Activated naive CD4-positive, alpha-beta T cell treated with Interleukin-2 at 50 U/mL for 16 hours (primary cell): ENCODE results near the gene FAM20A.
"Not testable (repeated sequence)": the region's sequence is repeated elsewhere in the genome, so short reads cannot be mapped to it uniquely, and the experiment has no call there.

Experiments
- DNase-seq: peaks from one replicate; pipeline ENCODE4 v3.0.0-alpha.2; 2020

Gene FAM20A

DNA sequence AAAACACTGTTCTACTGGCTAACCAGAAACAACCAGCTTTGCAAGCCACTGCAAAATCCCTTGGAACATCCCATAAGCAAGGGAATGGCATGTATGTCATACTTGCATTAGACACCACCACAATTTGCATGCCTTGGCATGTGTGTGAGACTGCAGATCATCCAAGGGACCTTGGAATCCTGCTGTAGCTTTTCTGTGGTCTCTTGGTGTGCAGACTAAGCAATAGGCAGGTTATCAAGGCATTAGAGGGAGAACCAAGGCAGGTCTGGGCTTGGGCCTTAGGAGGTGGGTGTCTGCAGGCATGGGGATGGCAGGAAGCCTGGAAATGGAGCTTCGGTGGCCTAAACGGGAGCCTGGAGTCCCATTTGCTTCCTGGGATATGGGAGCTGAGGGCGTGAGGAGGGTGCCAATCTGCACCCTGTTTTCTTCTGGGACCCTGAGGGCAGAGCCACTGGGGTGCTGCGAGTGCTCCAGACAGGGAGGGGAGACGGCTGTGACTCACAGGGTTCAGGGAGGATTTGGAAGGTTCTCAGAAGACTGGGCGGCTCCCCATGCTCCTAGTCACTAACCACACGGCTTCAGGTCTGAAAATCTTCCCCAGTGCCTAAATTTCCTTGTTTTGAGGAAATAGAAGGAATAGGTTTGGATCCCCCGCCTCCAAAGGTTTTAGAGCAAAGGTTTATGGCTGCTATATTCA, 36.6 kb downstream of the FAM20A start:
- no peak for DNase-seq

DNA sequence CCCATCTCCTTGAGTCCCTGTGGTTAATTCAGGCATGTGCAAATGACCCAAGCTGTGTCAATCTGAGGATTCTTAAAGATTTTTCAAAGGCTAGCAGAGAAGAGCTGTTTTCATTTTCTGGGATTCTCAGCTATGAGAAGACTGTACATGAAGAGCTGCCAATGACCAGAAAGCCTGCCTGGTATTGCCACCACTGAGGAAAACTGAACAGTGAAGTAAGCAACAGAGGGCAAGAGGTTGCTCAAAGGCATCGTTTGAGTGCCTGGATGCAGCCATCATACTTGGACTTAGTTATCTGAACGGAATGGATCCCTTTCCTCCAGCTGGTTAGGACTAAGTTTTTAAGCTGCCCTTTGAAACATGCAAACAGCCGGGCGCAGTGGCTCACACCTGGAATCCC, 38.4 kb downstream of the FAM20A start:
- DNase-seq, result no peak

DNA sequence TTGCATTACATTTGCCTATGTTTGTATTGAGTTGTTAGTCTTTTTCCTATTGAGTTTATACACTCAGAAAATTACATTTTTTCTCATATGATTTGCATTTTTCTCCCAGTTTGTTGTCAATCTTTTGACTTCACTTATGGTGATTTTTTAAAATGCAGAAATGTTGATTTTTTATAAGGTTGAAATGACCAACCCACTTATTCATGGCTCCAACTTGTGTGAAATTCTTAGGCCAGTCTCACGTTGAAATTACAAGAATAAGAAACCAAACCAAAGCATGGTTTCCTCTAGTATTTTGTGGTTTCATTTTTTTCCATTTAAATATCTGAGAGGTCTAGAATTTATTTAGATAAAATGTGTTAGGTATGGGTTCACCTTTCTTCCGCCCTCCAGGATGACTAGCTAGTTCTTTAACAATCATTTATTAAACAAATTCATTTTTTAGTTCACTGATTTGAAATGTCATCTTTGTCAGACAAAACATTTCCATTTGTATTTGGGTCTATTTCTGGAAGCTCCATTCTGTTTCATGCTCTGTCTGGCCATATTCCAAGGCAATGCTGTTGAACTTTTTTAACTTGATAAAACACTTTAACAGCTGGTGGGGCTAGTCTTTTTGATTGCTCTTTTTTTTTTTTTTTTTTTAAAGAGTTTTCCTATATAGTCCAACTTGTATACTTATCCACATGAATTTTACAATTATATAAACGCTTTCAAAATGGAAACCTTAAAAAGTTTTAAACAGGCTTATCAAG, 40.0 kb downstream of the FAM20A start:
- no peak for DNase-seq

DNA sequence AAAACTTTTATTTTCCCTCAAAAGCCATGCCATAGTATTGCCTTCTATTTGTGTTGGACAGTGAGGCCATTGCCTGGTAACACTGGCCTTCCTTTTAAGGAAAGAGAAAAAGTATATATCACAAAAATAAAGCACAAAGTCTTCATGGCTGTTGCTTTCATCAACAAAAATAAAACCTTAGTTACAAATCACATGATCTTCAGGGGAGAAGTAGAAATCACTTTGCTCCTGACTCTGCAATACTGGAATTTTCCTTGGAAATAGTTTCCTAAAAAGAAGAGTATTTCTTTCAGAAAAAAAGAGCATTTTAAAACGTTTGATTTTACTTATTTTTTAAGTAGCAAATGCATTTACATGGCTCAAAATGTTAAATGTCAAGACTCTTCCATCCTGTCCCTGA, 41.9 kb downstream of the FAM20A start:
- DNase-seq, result no peak

DNA sequence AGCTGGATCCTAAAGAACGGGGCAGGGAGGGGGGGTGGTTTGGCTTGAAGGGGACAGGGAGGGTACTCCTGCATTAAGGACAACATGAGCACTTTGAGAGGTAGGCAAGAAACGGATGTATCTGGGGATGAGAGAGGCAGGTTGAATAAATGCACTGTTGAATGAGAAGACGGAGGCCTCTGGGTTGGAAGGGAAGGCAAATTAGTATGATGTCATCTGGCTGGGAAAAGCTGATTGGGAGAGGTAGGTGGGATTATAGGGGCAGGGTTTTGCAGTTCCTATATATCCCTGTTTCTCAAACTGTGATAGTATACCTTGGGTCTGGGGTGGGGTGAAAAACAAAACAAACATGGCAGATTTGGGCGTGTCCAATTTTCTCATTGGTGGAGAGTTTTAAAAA, 44.6 kb downstream of the FAM20A start:
- no peak for DNase-seq

DNA sequence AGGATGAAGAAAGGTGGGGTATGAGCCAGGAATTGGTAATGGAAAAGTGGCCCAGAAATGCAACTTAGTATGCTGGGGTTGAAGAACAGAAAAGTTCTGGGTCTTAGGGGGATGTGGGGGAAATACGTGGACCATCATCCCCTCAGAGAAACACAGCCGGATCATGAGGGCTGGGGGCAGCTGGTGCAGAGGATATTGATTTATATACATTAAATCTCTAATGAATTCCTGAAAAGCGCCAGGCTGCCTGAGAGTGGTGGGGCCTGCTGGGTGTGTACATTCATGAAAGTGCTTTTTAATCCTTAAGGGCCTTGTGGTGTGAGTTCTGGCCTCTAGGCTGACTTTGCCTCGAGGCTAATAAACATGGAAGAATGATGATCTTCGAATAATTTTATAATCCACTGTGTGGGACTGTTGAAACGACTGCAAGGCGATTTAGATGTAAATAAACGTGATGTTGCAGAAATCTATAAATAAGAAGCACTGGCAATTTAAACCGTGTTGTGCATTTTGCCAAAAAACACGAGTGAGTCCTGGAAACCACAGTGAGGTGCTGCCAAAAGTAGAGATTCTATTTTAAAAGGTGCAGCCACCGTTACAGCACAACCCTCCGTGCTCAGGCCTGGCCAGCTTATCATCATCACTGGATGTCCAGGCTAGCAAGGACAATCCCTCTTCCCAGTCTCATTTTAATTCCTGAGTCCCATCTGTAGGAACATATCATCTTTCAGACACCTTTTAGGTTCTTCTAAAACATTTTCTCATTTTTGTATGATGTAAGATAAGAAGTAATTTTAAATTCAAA, 56.9 kb downstream of the FAM20A start:
- DNase-seq, result no peak

DNA sequence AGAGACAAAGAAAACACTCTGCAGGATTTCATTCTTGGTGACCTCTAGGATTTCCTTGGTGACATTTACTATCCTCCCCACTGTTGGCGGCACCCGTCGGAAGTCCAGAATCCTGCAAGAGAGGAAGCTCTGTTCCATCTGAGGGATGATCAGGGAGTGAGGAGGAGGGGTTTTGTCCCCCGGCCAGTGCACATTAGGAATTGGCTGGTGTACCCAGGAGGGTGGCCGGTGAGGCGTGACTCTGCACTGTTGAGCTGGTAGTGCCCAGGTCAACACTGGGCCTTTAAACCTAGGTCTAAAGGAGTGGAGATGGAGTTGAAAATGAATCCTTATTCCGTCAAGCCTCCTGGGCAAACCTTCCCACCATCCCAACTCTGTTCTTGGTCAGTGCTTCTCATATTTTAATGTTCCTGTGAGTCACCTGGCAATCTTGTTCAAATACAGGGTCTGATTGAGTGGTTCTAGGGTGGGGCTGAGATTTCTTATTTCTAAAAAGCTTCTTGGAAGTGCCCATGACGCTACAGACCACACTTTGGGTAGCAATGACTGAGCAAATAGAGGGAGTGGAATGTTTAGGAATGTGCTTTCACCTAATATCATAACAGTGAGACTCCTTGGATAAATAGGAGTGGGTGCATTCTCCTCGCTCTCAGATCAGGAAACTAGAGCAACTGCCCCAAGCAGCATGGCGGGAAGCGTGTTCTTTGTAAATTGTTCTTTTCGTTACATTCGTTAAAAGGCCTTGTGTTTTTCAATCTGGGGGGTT, 58.3 kb downstream of the FAM20A start:
- DNase-seq, result no peak

DNA sequence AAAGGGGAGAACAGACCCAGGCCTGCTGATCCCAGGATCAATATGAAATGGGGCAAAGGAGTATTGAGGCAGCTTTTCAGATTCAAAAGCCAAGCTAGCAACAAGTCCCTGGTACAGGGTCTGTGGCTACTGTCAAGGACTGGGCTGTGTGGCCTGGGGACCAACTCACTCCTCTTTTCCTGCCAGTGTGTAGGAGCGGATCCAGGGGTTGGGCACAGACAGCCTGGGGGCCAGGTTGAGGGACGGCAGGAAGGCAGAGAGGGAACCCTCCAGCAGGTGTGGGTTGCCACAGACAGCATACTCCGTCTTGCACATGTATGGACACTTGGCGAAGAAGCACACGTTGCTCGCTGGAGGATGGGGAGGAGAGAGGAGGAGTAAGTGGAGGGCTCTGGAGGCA, 59.4 kb downstream of the FAM20A start:
- DNase-seq, result no peak

DNA sequence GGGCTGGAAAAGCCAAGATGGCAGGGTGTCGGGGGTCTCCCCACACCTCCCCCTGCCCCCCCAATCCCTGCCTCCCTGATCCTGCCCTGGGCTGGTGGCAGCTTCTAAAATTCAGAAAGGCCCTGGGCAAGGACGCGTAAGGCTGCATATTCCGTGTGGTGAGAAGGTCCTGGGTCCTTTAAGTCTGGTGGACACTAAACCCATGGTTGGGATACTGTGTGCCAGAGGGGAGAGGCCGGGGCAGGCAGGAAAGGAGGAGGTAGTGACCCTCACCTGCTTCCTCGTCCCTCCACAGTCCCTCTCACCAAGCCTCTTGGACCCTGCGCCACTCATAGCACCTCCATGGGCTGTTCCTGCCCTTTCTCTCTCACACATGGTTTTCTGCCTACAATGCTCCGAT, 60.2 kb downstream of the FAM20A start:
- no peak for DNase-seq

DNA sequence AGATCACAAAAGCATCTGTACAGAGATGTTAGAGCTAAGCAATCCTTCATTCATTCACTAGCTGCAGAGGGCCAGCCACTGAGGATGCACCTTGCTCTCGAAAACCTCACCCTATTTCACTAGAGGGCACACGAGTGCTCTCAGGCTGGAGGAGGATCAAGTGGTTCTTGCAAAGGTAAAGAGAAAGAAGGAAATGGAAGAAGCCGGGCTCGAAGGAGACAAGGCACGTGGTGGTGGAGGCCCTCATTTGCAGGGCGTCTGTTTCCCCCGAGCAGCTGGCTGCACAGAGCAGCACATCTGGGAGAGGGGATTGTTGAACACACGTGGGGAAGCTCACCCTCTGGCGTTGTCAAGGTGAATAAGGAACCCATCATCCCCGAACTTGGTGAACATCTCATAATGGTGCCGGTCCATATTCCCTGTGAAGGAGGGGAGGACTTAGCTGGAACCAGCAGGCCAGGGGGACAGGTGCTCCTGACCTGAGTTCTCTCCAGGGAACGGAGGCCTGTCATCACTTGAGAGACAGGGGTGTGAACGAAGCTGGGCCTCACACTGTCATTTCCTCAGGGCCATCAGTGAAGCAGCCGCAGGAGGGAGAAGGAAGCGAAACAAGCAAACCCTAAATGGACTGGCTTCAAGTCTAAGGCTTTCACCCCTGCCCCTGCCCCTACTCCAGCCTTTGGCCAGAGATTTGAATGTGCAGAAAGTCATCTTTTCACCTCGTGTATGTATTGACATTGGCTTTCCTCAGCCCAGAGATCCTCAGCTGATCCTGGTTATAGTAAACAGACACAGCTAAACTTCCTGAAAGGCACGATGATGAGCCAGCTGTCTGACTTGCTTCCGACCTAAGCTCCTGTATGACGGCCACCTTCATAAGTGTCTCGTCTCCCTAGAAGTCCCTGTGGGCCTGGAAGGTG, 61.4 kb downstream of the FAM20A start:
- DNase-seq, result no peak

DNA sequence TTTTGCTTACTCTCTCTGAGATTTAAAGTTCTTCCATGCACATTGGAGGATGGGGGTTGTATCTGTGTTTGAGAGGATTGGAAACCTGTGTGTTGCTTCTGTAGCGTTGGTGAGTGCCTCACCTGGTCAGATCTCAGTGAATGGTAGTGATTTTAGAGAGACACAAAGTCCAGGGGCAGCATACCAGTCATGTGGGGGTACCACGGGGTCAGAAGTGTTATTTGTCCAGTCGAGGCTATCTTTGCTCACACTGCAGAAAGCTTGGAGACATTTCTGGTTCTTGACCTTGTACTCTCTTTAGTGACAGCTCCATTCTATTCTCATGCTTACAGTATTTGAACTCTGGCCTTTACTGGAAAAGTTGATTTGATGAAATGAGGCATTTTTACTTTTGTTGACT, 65.2 kb downstream of the FAM20A start:
- no peak for DNase-seq

DNA sequence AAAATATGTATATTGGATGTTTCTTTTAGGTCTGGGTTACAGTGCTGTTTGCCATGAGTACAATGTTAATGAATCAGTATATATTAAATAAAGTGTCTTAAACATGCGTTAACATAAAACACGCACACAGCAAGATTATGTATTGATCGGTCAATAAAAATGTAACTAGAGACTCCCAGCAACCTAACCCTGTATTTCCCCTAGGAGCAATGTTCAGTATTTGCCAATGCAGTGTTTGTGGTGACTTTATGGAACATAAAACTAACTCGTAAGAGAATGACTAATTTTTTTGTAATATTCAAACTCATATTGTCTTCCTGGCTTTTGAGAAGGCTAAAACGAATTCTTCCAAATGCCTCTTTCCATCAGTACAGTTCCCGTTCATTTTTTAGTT, 66.5 kb downstream of the FAM20A start:
- no peak for DNase-seq

DNA sequence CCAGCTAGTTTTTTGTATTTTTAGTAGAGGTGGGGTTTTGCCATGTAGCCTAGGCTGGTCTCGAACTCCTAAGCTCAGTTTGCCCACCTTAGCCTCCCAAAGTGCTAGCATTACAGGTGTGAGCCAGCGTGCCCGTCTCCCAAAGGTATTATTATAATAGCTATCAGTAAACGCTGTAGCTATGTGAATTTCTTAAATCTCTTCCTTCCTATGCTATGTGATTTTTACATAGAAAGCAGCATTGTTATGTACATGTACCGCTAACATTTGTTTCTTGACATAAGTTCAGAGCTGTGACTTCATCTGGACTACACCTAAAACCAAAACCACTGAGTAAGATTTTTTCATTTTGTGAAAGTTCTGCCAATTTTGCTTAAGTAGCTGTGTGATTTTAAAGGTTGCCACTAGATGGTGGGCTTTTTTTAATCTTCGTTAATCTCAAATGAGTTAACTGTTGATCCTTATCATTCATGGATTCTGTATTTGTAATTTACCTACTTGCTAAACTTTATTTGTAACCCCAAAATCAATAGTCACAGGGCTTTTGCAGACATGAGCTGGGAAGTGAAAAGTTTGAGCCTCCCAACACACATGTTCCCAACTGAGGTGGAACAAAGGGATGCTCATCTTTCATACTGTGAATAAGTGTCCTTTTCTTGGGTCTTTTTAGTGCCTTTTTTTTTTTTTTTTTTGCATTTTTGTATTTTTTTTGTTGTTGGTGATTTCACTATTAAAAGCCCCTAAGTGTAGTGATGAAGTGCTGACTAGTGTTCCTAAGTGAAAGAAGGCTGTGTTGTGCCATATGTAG, 67.1 kb downstream of the FAM20A start:
- no peak for DNase-seq

DNA sequence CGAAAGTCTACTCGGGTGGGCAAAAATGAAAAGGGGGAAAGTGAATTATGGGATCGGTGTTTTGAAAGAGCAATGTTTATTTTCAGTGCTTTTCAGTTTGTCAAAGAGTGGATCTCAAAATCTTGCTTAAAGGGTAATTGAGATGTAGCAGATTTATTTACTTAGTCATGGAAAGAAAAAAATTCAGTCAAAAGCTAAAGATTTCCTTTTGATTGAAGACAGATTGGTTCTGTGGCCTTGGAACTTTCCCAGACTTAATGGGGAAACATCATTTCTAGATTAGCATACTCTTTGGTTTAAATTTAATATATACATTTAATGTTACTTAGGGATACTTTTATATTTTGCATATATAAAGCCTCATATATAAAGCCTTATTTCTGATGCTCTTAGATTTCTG, 68.3 kb downstream of the FAM20A start:
- DNase-seq, result no peak

DNA sequence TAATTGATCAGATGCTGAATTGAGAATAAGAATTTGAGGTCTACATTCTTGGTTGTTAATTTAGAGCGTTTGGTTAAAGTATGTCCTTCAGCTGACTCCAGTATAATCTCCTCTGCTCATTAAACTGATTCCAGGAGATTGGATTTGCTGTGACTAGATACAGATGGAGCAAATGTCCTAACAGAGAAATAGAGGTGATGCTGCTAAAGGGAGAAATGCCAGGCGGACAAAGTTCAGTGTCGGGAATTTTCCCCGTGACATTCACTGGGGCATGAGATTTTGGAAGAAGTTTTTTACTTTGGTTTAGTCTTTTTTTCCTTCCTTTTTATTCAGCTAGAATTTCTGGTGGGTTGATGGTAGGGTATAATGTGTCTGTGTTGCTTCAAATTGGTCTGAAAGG, 69.9 kb downstream of the FAM20A start:
- DNase-seq, result no peak

DNA sequence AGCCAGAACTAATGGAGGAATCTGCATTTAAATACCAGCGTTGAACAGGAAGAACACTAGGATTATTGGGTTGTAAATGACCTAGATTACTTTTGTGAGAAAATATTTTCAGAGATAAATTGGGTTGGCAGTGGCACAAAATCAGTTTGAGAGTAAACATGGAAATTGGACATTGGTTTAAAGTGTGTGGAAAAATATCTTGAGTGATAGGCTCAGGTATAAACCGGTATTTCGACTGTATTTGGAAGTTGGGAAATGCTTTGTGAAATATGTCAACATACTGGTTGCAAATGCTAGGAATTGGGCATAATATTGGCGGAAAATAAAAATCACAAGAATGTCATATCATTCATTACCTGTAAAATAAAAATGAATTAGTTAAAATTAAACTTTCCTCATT, 73.9 kb downstream of the FAM20A start:
- no peak for DNase-seq

DNA sequence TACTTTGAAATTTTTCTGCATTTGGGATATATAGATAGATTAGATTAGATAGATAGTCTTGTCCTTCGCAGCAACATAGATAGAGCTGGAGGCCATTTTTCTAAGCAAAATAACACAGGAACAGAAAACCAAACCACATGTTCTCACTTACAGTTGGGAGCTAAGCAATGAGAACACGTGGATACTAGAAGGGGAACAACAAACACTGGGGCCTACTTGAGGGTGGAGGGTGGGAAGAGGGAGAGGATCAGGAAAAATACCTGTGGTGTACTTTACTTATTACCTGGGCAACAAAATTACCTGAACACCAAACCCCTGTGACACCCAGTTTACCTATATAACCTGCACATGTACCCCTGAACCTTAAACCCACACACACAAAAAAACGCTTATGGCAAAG, 74.6 kb downstream of the FAM20A start:
- no peak for DNase-seq

DNA sequence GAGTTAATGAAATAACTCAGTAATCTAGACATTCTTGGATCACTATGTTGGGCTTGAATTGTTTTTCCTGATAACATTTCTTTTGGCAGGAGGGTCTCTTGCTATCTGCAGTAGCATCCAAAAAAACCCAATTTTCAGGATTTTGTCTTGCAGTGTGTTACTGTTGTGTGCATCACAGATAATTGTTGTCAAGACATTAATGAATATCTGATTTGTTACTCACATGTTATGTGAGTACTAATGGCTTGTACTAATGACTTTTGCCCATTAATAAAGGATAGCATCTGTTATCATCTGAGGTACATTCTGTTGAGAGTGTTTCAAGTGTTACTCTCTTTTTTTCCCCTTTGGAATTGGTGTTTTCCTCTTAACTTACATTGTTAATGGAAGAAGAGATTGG, 78.9 kb downstream of the FAM20A start:
- DNase-seq, result no peak

DNA sequence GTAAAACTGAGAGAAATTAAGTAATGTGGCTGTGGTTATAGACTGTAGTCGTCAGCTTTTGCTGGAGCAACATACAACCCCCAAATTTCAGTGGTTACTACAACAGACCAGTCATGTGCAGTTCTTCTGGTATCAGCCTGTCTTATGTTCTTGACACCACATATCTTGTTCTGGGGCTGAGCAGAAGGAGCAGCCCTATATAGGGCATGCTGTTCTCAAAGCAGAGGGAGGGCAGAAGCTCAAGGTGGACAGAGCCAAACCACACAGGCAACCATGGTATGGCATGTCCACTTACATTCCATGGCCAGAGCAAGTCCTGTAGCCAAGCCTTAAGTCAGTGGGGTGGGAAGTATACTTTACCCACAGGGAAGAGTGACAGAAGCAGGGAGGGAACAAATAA, 81.3 kb downstream of the FAM20A start:
- no peak for DNase-seq

DNA sequence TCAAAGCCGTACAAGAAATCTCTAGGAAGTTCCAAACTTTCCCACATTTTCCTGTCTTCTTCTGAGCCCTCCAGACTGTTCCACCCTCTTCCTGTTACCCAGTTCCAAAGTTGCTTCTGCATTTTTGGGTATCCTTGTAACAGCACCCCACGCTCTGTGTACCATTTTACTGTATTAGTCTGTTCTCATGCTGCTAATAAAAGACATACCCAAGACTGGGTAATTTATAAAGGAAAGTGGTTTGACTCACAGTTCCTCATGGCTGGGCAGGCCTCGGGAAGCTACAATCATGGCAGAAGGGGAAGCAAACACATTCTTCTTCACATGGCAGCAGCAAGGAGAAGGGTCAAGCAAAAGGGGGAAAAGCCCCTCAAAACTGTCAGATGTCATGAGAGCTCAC, 82.1 kb downstream of the FAM20A start:
- DNase-seq, result not testable (repeated sequence)
